NCI-H2029 (cell line): ENCODE measurements around the gene EPDR1.
"Not testable (repeated sequence)": the region's sequence is repeated elsewhere in the genome, so short reads cannot be mapped to it uniquely, and the experiment has no call there.

Experiments used
- DNase-seq: peaks from one replicate; lab custom pipeline; 2025; lab: John Stamatoyannopoulos, UW

The EPDR1 gene

DNA sequence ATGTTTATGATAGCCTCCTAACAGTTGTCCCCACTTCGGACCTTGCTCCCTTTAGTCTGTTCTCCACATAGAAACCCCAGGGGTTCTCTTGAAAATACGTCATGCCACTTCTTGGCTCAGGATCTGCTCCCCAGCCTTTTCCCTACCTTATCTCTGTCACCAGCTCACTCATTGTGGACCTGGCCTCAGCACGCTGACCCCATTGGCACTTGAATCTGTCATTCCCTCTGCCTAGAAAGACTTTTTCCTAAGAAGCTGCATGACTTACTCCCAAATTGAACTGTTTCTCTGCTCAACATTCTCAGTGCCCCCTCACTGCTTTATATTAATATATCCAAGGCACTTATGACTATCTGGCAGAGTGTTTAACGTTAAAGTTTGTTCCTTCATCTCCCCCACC is 8.4 kb downstream of the EPDR1 start:
- no peak for DNase-seq

DNA sequence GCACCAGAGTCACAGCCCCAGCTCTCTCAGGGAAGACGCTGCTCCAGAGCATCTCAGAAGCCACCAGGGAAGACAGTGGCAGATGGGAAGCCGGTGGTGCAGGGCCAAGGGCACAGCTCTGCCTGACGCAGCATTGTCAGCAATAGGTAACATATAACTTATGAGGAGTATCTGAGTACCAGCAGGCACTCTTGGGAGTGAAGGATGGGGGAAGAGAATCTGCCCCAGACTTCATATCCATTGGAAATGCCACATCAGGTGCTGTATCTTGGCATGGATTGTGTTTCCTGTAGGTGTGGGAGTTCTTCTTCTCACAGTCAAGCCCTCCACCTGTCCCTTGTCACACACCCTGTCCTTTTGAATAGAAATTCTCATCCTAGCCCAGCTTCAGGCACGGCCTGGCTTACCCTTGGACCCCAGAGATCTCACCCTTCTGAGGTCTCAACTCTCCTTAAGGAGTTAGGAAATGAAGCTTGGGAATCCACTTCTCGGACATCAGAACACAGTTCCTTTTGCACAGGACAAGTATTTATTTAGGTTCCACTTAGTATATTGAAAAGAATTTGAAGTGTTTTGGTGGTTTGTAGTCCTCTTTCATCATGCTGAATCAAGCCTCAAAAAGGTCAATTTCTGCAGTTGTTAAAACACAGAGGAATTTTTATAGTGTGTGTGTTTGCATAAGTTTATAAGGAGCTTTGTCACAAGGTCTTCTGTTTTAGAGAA is 9.9 kb downstream of the EPDR1 start:
- no peak for DNase-seq

DNA sequence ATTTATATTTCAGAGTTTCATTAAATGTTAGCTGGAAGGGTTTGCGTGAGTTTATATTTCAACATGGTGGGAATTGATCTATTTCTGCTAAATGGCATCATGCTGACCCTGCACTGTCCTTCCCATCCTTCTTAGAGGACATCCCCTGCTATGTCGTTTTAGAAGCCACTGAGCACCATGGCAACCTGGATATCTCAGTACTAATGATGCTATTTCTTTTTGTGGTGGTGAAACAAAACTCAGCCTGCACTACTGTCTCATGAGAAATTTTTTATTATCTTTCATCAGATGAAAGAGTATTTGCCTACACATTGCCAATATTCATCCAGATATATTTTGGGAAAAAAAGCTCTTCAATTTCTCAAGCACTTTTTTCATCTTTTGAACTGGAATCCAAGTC is 12.1 kb downstream of the EPDR1 start:
- no peak for DNase-seq

DNA sequence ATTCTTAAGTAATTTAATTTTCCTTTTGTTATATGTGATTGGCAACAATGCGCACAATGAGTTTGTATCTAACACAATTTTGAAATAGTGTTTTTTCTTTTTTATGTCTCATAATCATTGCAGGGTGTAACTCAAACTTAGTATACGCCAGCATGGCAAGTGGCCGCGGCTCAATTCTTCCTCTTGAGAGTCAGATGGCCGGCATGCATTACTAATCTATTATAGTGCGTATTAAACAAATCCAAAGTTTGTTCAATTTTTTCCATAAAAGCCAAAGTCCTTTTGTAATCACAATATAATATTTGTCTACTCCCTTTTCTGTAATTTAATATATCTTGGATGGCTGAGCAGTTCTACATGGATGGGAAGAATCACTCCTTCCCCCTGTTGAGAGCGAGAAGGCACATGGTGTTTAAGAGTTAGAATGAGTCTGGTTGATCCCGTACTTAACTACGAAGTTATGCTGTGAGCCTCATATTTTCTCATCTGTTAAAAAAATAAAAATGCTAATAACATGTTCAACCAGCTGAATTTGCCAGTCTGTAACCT is 12.7 kb downstream of the EPDR1 start:
- no peak for DNase-seq

DNA sequence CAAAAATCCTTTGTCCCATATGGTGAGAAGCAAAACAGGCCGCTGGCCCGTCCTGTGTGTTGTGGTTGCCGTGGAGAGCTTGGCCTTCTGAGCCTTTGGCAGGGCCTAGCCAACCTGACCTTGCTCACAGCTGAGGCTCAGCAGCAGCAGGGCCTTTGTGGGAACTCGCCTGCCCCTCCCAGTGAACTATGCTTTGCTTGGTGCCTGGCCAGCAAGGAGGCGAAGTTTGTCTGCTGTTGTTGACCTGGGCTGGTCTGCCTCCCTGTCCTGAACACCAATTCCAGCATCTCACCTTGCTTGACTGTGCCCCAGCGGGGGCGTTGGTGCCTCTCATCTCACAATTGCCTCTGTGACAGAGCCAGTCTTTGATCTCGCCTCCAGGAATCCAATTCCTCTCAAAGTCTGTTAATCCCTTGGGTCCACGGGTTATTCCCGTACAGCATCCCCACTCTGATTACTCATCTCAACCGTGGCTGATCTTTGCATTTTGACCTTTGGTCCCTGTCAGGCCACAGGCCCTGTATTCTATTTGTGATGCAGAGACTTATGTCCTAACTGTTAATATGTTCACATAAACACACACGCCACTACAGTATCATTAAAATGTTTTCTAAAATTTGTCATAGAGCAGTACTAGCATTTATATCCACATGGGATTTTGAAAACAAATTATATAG is 22.6 kb downstream of the EPDR1 start:
- no peak for DNase-seq

DNA sequence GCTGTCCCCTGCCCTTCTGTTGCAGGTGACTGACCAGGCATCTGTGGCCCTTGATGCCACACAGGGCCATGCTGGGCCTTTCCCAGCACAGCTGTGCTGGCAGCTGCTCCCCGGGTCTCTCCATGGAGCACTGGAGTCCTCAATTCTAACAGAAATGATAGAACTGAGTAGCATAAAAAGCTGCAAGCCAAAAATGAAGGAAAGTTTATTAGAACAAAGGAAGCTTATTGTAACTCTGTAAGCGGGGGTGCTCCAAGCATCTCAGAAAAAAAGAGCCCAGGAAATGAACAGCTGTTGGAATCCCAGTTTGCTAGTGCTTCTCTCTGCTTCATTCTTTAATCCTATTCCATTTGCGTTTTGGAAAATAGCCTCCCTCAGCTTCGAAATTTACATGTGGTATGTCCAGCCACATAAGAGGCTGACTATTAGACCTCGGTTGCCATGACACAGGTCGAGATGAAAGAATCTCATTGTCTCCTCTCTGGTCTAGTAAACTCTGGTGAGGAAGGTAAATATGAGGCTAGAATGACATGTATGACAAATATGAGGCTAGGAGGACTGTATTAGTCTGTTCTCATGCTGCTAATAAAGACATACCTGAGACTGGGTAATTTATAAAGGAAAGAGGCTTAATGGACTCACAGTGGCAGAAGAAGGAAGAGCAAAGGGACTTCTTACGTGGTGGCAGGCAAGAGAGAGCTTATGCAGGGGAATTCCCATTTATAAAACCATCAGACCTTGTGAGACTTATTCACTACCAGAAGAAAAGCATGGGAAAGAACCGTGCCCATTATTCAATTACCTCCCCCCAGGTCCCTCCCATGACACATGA is 23.7 kb downstream of the EPDR1 start:
- DNase-seq = no peak

DNA sequence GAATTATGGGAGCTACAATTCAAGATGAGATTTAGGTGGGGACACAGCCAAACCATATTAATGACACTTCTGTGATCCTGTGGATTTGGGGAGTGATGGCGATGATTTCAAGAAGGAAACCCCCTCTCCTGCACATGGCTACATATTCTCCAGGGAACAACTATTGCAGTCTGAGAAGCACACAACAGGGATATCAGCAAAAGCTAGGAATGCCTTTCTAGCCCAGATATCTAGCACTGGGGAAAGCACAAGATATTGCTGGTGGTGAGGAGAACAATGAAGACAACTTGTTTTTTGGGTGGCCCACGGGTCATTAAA is 24.3 kb downstream of the EPDR1 start:
- DNase-seq = no peak

DNA sequence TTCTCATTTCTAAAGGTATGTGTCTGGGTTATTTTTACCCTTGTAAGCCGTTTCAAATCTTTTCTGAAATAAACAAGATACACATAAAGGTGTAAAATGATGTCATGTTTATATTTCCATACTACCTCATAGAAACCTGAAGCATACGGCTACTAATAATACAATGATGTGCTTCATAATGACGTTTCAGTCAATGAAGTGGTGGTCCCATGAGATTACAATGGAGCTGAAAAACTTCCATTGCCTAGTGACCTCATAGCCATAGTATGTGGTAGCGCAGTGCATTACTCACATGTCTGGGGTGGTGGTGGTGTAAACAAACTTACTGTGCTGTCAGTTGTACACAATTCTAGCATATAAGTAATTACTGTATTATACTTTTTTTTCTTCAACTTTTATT is 24.9 kb downstream of the EPDR1 start:
- no peak for DNase-seq

DNA sequence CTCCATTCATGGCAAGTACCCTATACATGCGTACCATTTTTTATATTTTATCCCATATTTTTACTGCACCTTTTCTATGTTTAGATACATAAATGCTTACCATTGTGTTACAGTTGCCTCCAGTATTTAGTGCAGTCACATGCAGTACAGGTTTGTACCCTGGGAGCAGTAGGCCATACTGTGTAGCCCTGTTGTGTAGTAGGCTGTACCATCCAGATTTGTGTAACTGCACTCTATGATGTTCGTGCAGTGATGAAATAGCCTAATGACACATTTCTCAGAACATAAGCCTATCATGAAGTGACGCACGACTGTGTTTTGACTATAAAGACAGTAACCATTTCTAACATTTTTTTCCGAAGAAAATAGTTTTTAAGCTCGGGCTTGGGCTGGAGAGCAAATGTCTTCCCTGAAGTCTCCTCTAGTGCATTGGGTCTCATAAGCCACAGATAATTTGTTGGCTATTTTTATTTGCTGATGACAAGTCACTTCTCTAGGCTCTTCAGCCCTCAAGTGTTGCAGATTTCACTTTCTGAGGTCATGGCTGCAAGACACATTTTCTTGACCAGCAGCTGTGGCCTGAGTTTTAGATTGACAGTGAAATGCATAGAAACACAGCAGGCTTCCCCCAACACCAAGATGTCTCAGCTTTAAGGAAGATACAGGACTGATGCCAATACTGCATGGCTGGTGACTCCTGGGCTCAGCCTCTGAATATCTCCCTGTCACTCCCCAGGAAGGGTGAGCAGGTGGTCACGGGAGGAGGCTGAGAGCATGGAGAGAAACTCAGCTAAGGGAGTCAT is 26.9 kb downstream of the EPDR1 start:
- no peak for DNase-seq

DNA sequence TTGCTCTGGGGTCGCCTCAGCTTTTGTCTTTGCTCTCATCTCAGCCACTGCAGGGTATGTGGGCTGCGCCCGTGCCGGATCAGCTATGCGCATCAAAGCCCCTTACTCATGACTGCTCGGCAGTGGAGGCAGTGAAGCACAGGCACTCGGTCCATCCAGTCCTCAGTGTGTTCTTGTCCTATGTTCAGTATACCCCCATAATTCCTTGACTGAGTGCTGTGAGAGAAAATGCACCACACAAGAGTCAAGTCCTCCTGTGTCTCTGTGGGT is 27.4 kb downstream of the EPDR1 start:
- no peak for DNase-seq

DNA sequence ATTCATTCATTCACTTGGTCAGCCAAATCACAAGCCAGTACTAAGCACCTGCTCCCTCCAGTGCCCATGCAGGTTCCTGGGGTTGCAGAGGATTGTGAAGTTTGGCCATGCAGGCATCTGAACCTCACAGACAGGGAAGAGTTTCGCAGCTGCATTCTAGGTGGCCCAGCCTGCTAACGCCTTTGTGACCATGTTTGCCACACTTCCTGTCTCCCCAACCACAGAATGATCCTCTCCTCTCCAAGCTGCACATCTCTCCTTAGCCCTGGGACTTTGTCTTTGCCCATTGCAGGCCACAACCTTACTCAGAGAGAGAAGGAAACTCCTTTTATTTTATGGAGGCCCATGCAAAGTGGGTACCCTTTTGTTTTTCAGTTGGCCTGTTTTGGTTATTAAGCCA is 31.8 kb downstream of the EPDR1 start:
- DNase-seq = no peak

DNA sequence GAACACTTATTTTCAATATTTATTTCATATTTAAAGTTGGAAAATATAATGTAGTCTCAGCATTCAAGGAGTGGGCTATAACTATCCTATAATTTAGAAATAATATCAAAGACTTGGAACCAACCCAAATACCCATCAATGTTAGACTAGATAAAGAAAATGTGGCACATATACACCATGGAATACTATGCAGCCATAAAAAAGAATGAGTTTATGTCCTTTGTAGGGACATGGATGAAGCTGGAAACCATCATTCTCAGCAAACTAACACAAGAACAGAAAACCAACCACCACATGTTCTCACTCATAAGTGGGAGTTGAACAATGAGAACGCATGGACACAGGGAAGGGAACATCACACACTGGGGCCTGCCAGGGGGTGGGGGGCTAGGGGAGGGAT is 33.8 kb downstream of the EPDR1 start:
- not testable (repeated sequence) for DNase-seq

DNA sequence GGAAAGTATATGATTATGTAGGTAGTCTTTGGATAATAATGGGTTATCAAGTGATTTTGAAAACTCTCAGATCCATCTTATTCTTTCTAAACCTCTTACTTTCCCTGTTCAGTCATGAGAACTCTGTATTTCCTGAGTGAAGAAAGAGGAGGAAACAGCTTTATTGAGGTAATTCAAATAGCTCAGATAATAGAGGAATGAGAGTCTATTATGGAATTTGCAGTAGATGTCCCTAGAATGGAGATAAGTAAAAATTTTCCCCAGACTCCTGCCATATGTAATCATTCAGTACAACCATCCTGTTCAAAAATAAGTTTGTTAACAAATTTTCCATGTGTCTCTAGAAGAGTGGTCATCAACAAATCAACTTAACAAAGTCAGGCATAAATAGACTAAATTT is 36.4 kb downstream of the EPDR1 start:
- no peak for DNase-seq

DNA sequence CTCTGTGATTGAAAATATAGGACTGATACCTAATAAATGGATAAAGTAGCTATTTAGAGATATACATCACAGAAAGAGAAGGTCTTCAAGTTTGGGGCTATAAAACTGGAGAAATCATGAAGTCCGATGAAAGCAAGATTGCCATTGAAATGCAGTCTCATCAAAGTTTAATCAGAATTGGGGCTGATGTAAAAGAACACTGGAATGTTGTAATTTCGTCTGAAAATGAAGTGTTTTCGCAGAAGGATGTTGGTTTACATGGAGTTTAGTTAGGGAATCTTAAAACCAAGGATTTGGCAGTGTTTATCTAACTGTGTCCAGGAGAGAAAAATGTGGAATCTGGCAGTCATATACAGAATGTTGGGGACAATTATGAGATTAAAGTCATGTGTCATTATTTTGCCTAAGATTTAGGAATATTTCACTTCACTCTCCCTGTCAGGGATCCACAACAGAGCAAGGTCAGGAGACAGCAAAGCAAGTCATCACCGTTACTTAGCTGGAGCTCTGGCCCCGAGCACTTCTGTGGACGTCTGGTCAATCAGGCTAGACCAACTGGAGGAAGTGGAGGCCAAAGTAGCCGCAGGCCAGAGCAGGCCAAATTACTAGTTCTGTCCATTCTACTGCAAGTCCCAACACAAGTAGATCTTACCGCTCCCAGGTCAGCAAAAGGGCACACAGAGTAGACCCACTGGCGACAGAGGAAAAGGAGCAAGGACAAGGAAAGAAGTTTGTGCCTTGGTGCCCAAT is 37.0 kb downstream of the EPDR1 start:
- DNase-seq = no peak

DNA sequence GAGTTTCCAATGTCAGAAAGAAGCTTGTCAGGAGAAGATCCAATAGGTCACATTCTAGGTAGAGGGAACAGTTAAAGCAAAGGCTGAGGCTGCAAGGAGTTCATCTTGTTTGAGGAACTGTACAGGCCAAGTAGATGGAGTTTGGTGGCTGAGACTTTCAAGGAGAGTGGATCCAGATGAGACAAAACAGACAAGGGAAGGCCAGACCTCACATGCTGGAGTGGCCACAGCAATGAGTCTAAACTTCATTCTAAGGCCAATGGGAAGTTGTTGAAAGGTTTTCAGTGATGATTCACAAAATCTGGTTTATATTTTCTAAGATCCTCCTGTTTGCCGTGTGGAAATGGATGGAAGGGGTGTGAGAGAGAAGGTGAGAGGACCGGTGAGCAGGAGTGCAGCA is 40.0 kb downstream of the EPDR1 start:
- no peak for DNase-seq

DNA sequence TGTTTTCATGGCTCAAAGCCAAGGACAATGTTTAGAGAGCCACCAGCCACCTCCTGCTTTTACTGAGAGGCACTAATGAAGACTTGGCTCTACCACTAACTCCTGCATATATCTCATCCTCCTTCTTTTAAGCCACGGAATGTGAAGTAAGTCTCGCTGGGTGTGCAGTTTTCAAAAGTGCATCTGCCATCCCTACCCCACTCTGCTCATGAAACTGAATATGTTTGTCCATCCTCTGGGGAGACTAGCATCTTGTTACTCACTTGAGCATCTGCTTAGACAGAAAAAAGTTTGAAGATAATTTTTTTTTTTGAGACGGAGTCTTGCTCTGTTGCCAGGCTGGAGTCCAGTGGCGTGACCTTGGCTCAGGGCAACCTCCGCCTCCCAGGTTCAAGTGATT is 40.8 kb downstream of the EPDR1 start:
- no peak for DNase-seq

DNA sequence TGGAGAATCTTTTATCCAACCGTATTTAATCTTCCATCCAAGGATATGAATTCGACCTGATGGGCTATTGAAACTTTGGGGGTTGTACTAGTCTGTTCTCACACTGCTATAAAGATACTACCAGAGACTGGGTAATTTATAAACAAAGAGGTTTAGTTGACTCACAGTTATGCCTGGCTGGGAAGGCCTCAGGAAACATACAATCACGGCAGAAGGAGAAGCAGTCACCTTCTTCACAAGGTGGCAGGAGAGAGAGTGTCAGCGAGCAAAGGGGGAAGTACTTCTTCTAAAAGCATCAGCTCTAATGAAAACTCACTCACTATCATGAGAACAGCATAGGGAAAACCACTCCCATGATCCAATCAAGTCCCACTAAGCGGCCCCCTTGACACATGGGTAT is 43.8 kb downstream of the EPDR1 start:
- DNase-seq = no peak

DNA sequence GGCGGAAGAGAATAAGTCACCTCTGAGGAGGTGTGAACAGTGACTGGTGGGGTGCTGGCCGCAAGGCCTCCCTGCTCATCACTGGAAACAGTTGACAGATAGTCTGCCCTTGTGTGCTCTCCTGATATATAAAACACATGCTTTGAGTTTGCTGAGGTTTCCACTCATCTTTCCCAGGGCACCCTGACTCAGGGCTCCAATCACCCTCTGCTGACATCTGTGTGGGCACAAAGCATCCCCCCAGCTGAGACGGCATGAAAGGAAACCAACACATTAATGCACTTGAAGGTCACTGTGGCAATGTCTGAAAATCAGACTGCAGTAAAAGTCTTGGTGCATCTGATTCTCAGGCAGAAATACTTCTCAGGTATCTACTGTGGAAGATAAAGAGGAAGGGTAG is 49.8 kb downstream of the EPDR1 start:
- no peak for DNase-seq

DNA sequence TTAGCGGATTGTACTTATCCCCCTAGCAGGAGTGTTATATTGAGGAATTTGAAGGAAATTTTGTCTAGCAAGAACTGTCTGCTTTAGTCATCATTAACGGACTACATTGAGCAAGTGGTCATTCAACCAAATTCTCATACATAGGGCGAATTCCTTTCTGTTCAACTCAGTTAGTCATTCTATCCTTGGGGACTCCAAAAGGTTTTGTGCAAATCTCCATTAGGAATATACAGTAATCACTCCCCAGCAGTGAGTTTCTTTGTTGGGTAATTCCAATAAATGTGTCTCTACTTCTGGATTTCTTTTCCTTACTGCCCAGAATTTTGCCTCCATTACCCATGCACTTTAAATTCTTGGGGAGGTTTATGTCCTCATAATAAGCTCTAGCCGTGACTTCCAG is 51.1 kb downstream of the EPDR1 start:
- DNase-seq = no peak

DNA sequence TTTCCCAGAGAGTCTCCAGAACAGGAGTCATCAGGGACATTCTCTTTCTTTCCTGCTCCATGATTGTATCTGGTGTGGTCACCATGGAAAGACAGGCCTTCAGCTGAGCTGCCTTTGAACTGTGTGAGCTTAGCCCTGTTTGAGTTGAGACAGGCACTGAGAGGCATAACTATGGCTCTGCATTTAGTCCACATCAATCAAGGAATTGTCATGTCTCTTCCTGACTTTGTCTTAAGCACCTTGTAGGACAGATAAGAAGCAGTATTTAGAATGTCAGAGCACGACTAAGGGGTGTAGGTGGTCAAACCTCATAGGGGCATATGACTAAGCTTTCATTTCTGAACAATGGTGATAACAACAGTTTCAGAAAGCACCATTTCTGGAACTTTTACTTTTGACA is 53.5 kb downstream of the EPDR1 start:
- DNase-seq = no peak

DNA sequence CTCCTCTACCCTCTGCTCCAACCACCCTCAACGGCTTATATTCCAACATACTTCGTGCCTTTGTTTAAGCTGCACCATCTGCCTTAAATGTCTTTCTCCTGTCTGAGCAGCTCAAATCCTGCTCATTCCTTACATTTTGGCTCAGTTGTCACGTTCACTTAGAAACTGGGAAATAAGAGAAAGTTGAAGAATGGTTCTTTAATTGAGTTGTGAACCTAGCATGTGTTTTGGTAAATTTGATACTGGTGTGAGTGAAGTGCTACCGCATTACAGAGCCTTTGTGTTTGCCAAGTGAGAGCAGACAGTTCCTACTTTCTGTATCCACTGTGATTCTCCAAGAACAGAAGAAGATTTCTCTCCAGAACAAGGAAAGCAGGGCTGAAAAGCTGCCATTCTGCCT is 54.3 kb downstream of the EPDR1 start:
- DNase-seq = no peak

DNA sequence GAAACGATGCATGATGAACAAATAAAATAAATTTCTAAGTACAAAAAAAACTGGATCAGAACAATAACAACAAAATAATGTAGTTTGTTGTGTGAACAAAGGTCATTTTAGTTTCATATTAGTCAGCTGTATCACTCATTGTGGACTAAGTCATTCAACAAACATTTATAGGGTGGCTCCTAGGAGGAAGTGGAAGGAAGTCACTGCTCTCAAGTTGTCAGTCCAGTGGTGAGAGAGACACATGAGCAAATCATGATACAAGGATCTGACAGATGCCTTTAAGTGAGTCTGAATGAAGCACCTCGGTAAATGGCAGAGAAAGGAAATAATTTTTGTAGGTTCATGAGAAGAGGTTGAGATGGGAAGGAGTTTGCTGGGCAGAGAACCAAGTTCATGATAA is 56.8 kb downstream of the EPDR1 start:
- DNase-seq = no peak
